ENCODE measurements around the gene SLC38A3. TPM values are rescaled to one million over a fixed set of nuclear protein-coding genes. Genes with fewer than 3 reads are reported as not detected.

Gene SLC38A3
- not detected in 2 replicates for total RNA-seq

DNA sequence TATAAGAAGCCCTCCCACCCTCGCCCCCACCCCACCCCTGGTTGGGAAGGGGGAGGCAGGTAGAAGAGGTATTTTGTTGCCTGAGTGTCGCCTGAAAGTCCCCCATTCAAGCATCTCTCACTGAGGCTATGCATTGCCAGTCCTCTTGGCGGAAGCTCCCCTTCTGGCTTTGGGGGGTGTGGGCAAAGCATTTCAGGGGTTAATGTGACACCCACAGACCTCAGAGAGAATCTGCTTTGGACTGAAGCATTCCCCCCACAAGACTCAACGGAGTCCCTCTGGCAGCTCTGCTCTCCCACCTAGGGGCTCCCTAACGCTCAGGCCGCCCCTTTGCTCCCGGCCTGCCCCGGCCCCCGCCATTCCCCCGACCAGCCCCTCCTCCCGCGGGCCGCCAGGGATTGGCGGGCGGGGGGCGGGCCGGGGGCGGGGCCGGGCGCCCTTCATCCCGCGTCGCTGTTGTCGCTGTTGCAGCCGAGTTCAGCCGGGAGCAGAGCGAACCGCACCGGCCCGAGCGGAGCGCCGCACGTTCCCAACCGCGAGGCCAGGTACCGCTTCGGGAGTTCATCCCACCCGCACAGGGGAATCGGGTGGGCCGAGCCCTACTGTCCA lies at the start of gene SLC38A3:
TSS of gene SLC38A3 (plus strand) at position 468 of the 609 bp plus-strand sequence. CDS start 8,929 bp downstream, outside the sequence.

DNA sequence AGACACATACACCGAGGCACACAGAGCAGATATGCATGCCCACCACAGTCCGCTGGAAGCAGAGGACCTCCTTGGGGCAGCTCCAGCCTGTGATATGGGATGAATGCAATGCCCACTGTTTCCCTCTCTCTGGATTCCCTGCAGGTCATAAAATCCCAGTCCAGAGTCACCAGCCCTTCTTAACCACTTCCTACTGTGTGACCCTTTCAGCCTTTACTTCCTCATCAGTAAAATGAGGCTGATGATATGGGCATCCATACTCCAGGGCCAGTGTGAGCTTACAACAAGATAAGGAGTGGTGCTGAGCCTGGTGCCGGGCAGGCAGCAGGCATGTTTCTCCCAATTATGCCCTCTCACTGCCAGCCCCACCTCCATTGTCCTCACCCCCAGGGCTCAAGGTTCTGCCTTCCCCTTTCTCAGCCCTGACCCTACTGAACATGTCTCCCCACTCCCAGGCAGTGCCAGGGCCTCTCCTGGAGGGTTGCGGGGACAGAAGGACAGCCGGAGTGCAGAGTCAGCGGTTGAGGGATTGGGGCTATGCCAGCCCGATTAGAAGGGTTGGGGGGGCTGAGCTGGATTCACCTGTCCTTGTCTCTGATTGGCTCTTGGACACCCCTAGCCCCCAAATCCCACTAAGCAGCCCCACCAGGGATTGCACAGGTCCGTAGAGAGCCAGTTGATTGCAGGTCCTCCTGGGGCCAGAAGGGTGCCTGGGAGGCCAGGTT lies 14.0 kb upstream of the SLC38A3 start, which contains the start of gene GNAT1:
TSS of gene GNAT1 (plus strand) at position 675 of the 725 bp plus-strand sequence. CDS start 116 bp downstream, outside the sequence.

DNA sequence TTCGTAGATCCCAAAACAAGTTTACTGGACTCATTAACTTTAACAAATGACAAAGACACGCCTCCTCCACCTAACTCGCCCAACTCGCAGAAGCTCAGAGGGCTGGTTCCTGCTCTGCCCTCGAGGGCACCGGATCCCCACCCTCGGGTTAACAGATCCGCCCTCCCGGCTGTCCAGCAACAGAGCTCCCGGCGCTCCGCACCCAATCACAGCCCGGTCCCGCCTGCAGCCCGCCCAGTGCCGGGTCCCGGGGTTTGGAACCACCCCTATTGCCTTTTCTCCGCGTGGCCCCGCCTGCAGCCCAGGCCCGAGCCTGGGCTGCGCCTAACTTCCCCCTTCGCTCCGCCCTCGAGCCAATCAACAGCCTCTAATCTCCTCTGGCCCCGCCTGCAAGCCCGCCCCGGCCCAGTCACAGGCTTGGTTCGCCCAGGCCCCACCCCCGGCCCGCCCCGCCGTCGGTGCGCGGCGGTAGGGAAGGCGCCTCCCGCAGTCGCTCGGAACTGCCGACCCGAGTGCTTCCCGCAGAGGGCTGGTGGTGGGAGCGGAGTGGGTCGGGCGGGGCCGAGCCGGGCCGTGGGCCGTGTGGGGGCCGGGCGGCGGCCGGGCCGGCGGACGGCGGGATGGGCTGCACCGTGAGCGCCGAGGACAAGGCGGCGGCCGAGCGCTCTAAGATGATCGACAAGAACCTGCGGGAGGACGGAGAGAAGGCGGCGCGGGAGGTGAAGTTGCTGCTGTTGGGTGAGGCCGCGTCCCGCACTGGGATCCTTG lies 30.8 kb downstream of the SLC38A3 start, which contains the start of gene GNAI2:
TSS of gene GNAI2 (plus strand) at position 489 of the 768 bp plus-strand sequence. CDS start at position 621, 132 bp downstream.

DNA sequence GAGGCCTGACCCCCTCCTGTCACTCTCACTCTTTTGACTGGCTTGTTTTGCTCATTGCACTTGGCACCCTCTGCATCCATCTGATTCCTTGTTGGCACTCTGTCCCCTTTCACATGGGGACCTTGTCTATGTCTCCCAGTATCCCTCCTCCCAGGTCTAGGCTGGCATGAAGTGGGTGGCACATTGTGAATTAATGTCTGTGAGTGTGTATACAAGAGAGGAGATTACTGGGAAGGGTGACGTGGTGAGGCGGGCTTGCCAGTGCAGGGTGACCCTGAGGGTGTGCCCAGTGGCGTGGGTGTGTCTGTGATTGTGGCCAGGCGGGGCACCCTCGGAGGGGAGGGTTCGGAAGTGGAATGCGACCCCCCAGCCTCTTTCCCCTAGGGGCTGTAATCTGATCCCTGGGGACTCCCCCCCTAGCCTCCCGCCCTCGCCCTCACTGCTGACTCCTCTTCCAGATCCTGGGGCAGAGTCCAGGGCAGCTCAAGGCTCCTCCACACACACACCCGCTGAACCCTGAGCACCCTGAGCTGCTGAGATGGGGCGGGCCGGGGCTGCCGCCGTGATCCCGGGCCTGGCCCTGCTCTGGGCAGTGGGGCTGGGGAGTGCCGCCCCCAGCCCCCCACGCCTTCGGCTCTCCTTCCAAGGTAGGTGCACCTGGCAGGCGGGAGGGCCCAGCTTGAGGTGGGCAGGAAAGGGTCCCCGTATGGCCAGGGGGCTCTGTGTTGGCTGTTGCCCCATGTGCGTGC lies 63.8 kb downstream of the SLC38A3 start, which contains the start of gene SEMA3B:
TSS of gene SEMA3B (plus strand) at position 445 of the 749 bp plus-strand sequence. CDS start at position 539, 94 bp downstream.

Small RNA genes lying within 50 kb of the gene (small RNA-seq; reads per million reads assigned to genes)
- gene MIR566, result not detected
- gene MIR5787, result not detected

Other genes with a start within 250 kb of the SLC38A3 start
- gene RBM5, start 116.4 kb upstream of the SLC38A3 start, total RNA-seq, result 166 and 212 TPM in 2 replicates
- 10.4 and 13.7 TPM in 2 replicates for gene SEMA3F, start 49.9 kb upstream of the SLC38A3 start, total RNA-seq
- gene GNAT1, start 13.7 kb upstream of the SLC38A3 start, total RNA-seq, result not detected in 2 replicates
- 188 and 261 TPM in 2 replicates for gene GNAI2, start 30.9 kb downstream of the SLC38A3 start, total RNA-seq
- gene SEMA3B, start 63.9 kb downstream of the SLC38A3 start, total RNA-seq, result 11.8 and 14.9 TPM in 2 replicates
- gene LSMEM2, start 73.8 kb downstream of the SLC38A3 start, total RNA-seq, result not detected in 2 replicates
- 40.0 and 71.8 TPM in 2 replicates for gene IFRD2, start 87.2 kb downstream of the SLC38A3 start, total RNA-seq
- 5.9 and 12.1 TPM in 2 replicates for gene HYAL3, start 94.1 kb downstream of the SLC38A3 start, total RNA-seq
- 13.7 and 16.9 TPM in 2 replicates for gene NAA80, start 94.1 kb downstream of the SLC38A3 start, total RNA-seq
- gene HYAL1, start 98.3 kb downstream of the SLC38A3 start, total RNA-seq, result 2.4 and 4.2 TPM in 2 replicates
- gene HYAL2, start 117.5 kb downstream of the SLC38A3 start, total RNA-seq, result 89.9 and 110 TPM in 2 replicates
- gene TUSC2, start 123.0 kb downstream of the SLC38A3 start, total RNA-seq, result 16.9 and 29.1 TPM in 2 replicates
- 13.9 and 22.4 TPM in 2 replicates for gene RASSF1, start 135.6 kb downstream of the SLC38A3 start, total RNA-seq
- 0.33 and 1.6 TPM in 2 replicates for gene ZMYND10, start 140.5 kb downstream of the SLC38A3 start, total RNA-seq
- gene NPRL2, start 145.5 kb downstream of the SLC38A3 start, total RNA-seq, result 29.1 and 38.5 TPM in 2 replicates
- 31.0 and 32.9 TPM in 2 replicates for gene CYB561D2, start 145.6 kb downstream of the SLC38A3 start, total RNA-seq
- gene TMEM115, start 154.2 kb downstream of the SLC38A3 start, total RNA-seq, result 66.7 and 76.6 TPM in 2 replicates